Smooth muscle cell of the umbilical artery (primary cell): Measurements from ENCODE around the gene FAM124A. TPM values are rescaled to one million over a fixed set of nuclear protein-coding genes. Genes with fewer than 3 reads are reported as not detected.

ENCODE experiments used
- total RNA-seq: library from RNA; depleted of rRNA; stranded (reverse); fragments of >200 nt; gene quantifications from 2 replicates; pipeline ENCODE4 v1.2.3, GENCODE V29; 2014

FAM124A gene, protein sequence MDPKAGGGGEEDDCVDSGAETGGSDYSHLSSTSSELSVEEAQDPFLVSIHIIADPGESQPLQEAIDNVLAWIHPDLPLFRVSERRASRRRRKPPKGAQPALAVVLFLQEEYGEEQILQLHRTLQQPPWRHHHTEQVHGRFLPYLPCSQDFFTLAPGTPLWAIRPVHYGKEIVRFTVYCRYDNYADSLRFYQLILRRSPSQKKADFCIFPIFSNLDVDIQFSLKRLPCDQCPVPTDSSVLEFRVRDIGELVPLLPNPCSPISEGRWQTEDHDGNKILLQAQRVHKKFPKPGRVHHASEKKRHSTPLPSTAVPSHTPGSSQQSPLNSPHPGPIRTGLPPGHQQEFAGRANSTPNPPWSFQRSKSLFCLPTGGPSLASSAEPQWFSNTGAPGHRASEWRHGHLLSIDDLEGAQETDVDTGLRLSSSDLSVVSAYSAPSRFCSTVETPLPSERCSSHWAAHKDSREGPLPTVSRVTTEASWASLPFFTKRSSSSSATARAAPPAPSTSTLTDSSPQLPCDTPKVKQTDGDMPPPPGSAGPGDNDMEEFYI
- total RNA-seq = 0.14 and 1.2 TPM in 2 replicates

GRCh38 chr13:51222037-51222685 lies at the start of gene FAM124A:
TSS of gene FAM124A (plus strand) at chr13:51222398. CDS start at chr13:51222502, 104 bp downstream.

Other genes with a start within 250 kb of the FAM124A start
- not detected in 2 replicates for gene C13orf42, start 111.1 kb upstream of the FAM124A start, total RNA-seq
- gene SERPINE3, start 117.3 kb downstream of the FAM124A start, total RNA-seq = 0.05 TPM in 1 of 2 replicates, not detected in the other
- 51.7 and 58.7 TPM in 2 replicates for gene INTS6, start 230.6 kb downstream of the FAM124A start, total RNA-seq